Measurements from ENCODE around the gene NECTIN1. TPM values are rescaled to one million over a fixed set of nuclear protein-coding genes. Genes with fewer than 3 reads are reported as not detected.

NECTIN1 gene
- total and polyA plus RNA-seq, 2 of the 4 experiments (the other 2 are of a cell fraction) = 2.3 to 4.2 TPM

DNA sequence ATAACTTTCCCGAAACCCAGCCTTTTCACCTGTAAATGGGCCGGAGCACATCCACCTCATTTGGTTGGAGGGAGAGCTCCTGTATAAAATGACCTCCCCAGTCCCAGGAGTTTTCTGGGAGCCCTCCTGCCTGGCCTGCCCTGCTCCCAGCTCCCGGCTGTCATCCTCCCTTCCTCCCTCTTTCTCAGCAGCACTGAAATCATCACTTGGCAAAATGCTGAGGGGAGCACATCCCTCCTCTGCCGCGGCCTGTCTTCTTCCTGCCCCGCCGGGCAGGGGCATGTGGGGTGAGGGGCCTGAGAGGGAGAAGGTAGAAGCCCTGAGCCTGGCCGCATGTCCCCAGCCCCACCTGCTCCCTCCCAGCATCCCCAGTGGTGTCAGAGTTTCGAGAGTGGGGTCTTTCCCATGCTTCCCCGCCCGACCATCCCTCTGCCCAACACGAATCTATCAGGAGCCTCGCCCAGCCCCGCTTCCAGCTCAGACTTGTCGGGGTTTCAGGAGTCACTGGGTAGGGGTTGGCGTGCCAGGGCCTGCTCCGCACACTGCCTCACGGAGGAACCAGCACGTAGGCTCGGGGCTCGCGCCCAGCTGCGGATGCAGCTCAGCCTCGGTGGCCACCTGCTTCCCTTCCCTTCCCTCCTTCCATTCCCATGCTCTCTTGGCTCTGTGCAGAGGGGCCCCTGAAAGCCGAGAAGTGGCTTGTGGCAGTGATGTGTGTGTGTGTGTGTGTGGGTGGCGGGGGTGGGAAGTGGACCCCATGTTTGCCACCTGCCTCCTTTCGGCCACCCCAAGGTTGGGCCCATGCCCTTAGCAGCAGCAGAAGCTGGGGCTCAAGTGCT is 37.1 kb downstream of the NECTIN1 start:
- dilution Hi-C loops (cut with HindIII; ENCODE audit: low sequenced_read_pairs, unreplicated experiment) = no loop called here
- H2BK15ac ChIP-seq (ENCODE audit: low read depth, low read length) = no peak overlapping the region
- no peak overlapping the region for H3K56ac ChIP-seq (ENCODE audit: extremely low read depth, insufficient read depth, low read length)
- H3K36me3 ChIP-seq (ENCODE audit: control insufficient read depth, insufficient read depth, low read length) = no peaks in the 10 kb centered on the region
- no peak overlapping the region for H2BK120ac ChIP-seq (ENCODE audit: low read depth, low read length)
- no peak overlapping the region for H4K5ac ChIP-seq (ENCODE audit: low read depth, low read length)
- intact Hi-C loops (cut with micrococcal nuclease) = no loop called here
- in situ Hi-C loops (cut with MboI; ENCODE audit: low sequenced_read_pairs) = no loop called here
- WGBS, 2 experiments (ENCODE audit: extremely low coverage in 2 of 2, insufficient read length in 1 of 2) = no CpG with 5 or more reads among the region's 27 CpGs
- H3K4me2 ChIP-seq (ENCODE audit: low read depth, low read length) = no peak overlapping the region
- H3K4me1 ChIP-seq (ENCODE audit: control insufficient read depth, insufficient read depth, low read length) = no peaks in the 10 kb centered on the region
- no peak overlapping the region for H4K8ac ChIP-seq (ENCODE audit: low read depth in 2 of 2, low read length in 2 of 2)
- BruUV-seq (replicated peaks) = no TSS peak
- H2BK20ac ChIP-seq (ENCODE audit: low read depth, low read length) = no peak overlapping the region
- ChIA-PET CTCF (interaction anchor here (1.2 kb wide), 1 partner anchor 36 kb away, joined by 3 read pairs; no protein-coding TSS in a partner anchor), POLR2A (ENCODE audit: unreplicated experiment) (no interaction called here)
- H3K18ac ChIP-seq (ENCODE audit: low read depth, low read length) = no peak overlapping the region
- no peaks in the 10 kb centered on the region for H3K79me1 ChIP-seq (ENCODE audit: low read depth in 1 of 2, low read length in 2 of 2)
- no peak overlapping the region for H3K23ac ChIP-seq (ENCODE audit: low read depth, low read length)
- no peak overlapping the region for H2BK5ac ChIP-seq (ENCODE audit: low read depth, low read length, poor library complexity, severe bottlenecking)
- H2AK9ac ChIP-seq (replicated peaks; ENCODE audit: low read depth, low read length, poor library complexity) = no peak overlapping the region
- H3K9ac ChIP-seq (ENCODE audit: low read depth, low read length) = no peak overlapping the region
- H4K20me1 ChIP-seq (ENCODE audit: insufficient read depth, low read length) = no peaks in the 10 kb centered on the region
- H3K27ac ChIP-seq (ENCODE audit: insufficient read depth, low read length) = no peak overlapping the region
- ATAC-seq (ENCODE audit: low read depth) (no peak), DNase-seq (no peak)
- no peak overlapping the region for H4K91ac ChIP-seq (ENCODE audit: insufficient read depth, low read depth, low read length)
- no peaks in the 10 kb centered on the region for H3K9me3 ChIP-seq (ENCODE audit: control insufficient read depth, insufficient read depth, low read length)
- H3K9me1 ChIP-seq (ENCODE audit: insufficient read depth, low read length) = no peaks in the 10 kb centered on the region
- no peak overlapping the region for H3K4ac ChIP-seq (ENCODE audit: low read depth, low read length)
- no peak overlapping the region for H3K14ac ChIP-seq (replicated peaks; ENCODE audit: low read depth, low read length)
- H3K27me3 ChIP-seq (ENCODE audit: control insufficient read depth, insufficient read depth, low read length) = peaks cover 6% of the 10 kb centered on the region; the same call in 1 of the 2 replicates
- no peak overlapping the region for H2AFZ ChIP-seq (replicated peaks; ENCODE audit: low read length, poor library complexity)
- H3K4me3 ChIP-seq (ENCODE audit: insufficient read depth, low read depth, low read length) = no peak overlapping the region
- H2AK5ac ChIP-seq (ENCODE audit: low read depth, low read length) = no peak overlapping the region
- TF ChIP-seq FOS (IDR thresholded peaks at IDR 0.05; ENCODE audit: low read depth, low read length) = no peak
- no peak for TF ChIP-seq BHLHE40 (IDR thresholded peaks at IDR 0.05; ENCODE audit: low read depth, low read length)
- no peak for TF ChIP-seq RCOR1 (IDR thresholded peaks at IDR 0.05; ENCODE audit: insufficient replicate concordance, low read length)
- no peak for TF ChIP-seq RFX5 (IDR thresholded peaks at IDR 0.05; ENCODE audit: low read depth, low read length)
- no peak for TF ChIP-seq MAZ (IDR thresholded peaks at IDR 0.05; ENCODE audit: borderline replicate concordance, low read depth, low read length)
- TF ChIP-seq RAD21 (IDR thresholded peaks at IDR 0.05; ENCODE audit: low read length) = no peak
- no peak for TF ChIP-seq MAFK (IDR thresholded peaks at IDR 0.05; ENCODE audit: low read depth, low read length)
- TF ChIP-seq NFE2L2 (IDR thresholded peaks at IDR 0.05; ENCODE audit: low read depth, low read length) = no peak
- no peak for TF ChIP-seq MXI1 (IDR thresholded peaks at IDR 0.05; ENCODE audit: borderline replicate concordance, low read depth, low read length)
- no peak for TF ChIP-seq CEBPB (IDR thresholded peaks at IDR 0.05; ENCODE audit: low read depth, low read length)
- TF ChIP-seq, protein P1, sequence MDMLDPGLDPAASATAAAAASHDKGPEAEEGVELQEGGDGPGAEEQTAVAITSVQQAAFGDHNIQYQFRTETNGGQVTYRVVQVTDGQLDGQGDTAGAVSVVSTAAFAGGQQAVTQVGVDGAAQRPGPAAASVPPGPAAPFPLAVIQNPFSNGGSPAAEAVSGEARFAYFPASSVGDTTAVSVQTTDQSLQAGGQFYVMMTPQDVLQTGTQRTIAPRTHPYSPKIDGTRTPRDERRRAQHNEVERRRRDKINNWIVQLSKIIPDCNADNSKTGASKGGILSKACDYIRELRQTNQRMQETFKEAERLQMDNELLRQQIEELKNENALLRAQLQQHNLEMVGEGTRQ (IDR thresholded peaks at IDR 0.05; ENCODE audit: low read depth, low read length) = no peak
- TF ChIP-seq, protein P2, sequence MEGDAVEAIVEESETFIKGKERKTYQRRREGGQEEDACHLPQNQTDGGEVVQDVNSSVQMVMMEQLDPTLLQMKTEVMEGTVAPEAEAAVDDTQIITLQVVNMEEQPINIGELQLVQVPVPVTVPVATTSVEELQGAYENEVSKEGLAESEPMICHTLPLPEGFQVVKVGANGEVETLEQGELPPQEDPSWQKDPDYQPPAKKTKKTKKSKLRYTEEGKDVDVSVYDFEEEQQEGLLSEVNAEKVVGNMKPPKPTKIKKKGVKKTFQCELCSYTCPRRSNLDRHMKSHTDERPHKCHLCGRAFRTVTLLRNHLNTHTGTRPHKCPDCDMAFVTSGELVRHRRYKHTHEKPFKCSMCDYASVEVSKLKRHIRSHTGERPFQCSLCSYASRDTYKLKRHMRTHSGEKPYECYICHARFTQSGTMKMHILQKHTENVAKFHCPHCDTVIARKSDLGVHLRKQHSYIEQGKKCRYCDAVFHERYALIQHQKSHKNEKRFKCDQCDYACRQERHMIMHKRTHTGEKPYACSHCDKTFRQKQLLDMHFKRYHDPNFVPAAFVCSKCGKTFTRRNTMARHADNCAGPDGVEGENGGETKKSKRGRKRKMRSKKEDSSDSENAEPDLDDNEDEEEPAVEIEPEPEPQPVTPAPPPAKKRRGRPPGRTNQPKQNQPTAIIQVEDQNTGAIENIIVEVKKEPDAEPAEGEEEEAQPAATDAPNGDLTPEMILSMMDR (conservative IDR thresholded peaks at IDR 0.05; ENCODE audit: low read depth, low read length) = no peak
- no peak for TF ChIP-seq POLR2A (IDR thresholded peaks at IDR 0.05; ENCODE audit: low read depth, low read length)
- TF ChIP-seq CHD1 (IDR thresholded peaks at IDR 0.05; ENCODE audit: low read depth, low read length) = no peak
- TF ChIP-seq, protein P3, sequence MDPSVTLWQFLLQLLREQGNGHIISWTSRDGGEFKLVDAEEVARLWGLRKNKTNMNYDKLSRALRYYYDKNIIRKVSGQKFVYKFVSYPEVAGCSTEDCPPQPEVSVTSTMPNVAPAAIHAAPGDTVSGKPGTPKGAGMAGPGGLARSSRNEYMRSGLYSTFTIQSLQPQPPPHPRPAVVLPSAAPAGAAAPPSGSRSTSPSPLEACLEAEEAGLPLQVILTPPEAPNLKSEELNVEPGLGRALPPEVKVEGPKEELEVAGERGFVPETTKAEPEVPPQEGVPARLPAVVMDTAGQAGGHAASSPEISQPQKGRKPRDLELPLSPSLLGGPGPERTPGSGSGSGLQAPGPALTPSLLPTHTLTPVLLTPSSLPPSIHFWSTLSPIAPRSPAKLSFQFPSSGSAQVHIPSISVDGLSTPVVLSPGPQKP (IDR thresholded peaks at IDR 0.05; ENCODE audit: borderline replicate concordance, low read depth, low read length) = no peak

All from IMR-90 (cell line).